NCI-H1105 treated with DMSO at 0.1 percent for 48 hours (cell line): Measurements from ENCODE around the gene RHOBTB1.
"Not testable (repeated sequence)": the region's sequence is repeated elsewhere in the genome, so short reads cannot be mapped to it uniquely, and the experiment has no call there.

ENCODE experiments used
- DNase-seq: peaks from one replicate; lab custom pipeline; 2025; lab: John Stamatoyannopoulos, UW

RHOBTB1 gene, protein sequence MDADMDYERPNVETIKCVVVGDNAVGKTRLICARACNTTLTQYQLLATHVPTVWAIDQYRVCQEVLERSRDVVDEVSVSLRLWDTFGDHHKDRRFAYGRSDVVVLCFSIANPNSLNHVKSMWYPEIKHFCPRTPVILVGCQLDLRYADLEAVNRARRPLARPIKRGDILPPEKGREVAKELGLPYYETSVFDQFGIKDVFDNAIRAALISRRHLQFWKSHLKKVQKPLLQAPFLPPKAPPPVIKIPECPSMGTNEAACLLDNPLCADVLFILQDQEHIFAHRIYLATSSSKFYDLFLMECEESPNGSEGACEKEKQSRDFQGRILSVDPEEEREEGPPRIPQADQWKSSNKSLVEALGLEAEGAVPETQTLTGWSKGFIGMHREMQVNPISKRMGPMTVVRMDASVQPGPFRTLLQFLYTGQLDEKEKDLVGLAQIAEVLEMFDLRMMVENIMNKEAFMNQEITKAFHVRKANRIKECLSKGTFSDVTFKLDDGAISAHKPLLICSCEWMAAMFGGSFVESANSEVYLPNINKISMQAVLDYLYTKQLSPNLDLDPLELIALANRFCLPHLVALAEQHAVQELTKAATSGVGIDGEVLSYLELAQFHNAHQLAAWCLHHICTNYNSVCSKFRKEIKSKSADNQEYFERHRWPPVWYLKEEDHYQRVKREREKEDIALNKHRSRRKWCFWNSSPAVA

DNA sequence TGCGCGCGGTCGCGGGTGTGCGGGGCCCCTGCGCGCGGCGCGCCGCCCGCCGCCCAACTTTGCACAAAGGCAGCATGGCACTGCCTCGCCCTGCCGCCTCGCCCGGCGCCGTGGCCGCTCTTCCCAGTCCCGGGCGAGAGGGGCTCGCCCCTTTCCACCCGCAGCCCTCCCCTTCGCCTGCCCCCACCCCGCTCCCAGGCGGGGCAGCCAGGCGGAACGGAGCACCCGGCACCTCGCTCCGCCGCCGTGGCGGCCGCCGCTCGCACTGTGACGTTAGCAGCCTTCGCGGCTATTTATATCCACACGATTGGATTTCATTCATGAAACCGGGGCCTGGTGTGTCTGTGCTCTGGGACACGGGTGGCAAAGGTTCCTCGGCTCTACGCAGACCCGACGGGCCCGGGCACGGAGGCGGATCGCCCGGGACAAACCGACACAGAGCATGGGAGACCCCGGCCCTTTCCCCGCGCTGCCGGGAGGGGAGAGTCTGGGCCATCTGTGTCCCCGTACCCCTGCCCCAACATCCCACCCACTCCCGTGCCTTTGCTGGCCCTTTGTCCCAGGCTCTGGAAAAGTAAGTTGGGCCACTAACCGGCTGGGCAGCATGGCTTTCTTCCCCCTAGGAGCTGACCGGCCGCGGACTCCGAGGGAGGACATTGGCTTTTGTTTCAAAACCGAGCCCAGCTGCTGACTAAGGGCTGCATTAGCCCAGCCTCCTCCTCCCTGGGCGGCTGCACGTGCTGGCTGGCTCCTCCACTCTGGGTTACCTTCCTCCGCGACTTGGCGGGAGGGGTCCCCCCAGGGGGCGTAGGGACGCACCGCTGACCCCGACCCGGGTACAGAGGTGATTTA, at the start of gene RHOBTB1:
RHOBTB1 (minus strand) TSS at position 128 of the 852 bp plus-strand sequence. CDS start 32,643 bp downstream, outside the sequence.
- DNase-seq: peak; percentile 31

DNA sequence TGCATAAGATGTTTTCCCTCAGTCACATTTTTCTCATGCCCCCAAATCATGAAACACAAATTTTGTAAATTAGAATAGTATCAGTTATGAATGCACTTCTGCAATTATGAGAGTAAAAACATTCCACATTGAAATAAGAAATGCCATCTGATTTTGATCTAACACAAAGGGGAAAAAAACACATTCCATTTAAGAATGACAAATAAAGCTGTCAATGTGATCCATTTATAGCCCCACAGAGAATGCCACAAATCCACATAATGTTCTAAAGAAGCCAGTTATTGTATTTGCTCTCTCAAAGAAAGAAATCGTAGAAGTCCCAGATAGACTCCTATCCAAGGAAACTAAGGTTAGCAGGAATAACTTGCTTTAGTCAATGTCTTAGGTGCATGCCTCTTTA, 48.7 kb upstream of the RHOBTB1 start:
- DNase-seq: no peak

DNA sequence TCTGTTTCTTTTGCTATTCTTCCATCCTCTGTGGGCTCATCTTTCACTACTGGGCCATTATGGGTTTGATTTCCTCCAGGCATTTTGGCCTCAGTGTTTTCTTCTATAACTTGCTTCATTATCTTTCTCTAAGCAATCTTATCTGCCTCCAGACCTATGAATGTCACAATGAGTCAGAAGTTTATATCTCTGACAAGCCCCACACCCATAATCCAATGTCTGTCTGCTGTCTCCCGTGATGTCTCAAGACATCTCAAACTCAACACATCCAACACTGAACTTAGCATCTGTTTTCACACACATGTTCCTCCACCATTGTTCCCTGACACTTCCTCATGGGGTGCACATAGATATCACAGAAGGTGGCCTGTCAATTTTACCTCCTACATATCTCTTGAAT, 46.7 kb upstream of the RHOBTB1 start:
- DNase-seq: no peak

DNA sequence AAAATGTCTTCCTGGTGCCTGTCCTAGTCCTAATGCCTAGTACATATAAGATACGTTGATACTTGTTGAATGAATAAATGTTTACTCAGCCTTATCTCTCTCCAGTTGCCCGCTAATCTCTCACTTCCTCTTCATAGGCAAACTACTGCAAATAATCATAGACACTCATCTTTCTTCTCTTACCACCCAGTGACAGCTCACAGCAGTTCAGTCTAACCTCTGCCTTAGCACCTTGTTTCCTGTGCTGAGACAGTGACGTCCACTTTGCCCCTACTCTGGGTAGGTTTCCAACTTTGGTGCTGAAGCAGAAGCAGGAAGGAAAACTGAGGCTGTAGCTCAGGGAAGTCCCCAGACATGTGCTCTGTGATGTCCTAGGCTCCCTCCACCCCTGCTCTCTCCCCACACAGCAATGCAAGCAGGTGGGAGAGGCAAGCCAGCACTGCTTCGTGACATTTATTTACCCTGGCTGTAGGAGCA, 45.5 kb upstream of the RHOBTB1 start:
- no peak for DNase-seq

DNA sequence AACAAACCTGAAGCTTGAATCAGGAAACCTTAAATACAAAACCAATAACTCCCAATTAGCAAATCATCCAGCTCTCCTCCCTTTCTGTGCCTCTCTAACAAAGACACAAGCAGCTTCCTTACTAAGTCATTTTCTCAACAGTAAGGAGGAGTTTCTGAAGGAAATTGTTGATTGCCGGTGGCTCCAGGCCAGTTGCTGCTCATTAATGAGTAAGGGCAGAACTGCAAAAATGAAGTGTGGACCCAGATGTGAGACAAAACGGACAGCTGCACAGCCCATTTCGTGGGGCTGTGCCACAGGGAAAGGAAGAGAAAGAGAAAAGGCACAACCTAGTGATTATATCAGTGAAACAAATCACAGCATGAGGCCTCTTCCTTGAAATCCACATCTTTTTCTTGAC, 42.8 kb upstream of the RHOBTB1 start:
- DNase-seq: no peak

DNA sequence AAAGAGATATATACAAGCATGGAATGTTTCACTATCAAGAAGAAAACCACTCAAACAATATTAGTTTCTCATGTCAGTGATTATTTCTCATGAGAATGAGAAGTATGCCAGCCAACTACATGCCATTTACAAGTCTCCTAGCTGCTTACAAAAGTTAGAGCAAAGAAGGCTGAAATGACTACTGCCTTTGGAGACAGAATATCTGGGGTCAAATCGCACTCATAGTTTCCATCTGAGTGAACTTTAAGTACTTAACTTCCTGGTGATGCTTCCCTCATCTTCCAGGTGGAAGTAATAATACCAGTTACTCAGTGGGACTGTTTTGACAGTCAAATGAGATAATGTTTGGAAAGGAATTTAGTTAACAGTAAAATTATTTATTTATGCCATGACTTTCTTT, 42.0 kb upstream of the RHOBTB1 start:
- no peak for DNase-seq

DNA sequence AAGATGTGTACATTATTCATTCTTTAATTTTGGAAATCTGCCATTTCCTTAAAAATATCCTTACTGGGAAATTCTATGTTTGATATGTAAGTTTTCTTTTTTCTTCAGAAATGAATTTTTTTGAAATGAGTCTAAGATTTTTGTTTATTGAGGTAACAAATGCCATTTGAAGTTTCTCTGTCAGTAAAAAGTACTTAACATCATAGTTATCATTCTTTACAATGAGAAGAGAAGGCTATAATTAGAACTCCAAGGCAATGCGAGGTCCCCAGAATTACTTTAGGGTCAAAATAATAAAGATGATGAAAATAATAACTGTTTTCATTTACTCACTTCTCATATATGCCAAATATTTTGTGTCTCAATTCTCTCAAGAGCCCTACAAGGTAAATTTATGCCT, 37.0 kb upstream of the RHOBTB1 start:
- DNase-seq: peak; percentile 51

DNA sequence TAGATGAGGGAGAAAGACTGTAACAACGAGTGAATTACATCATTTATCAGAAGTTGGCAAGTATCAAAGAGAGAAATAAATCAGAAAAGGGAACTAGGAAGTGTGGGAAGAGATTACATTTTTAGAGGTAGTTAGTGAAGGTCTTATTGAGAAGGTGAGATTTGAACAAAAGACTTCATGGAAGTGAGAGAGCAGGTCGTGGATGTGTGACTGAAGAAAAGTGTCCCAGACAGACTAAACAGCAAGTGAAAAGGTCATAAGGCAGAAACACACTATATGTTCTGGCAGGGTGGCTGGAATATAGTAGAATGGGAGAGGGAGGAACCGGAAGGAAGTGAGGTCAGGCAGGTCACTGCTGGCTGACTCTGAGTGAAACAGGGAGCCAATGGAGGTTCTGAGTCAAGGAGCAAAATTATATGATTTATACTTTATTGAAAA, 35.7 kb upstream of the RHOBTB1 start:
- DNase-seq: no peak

DNA sequence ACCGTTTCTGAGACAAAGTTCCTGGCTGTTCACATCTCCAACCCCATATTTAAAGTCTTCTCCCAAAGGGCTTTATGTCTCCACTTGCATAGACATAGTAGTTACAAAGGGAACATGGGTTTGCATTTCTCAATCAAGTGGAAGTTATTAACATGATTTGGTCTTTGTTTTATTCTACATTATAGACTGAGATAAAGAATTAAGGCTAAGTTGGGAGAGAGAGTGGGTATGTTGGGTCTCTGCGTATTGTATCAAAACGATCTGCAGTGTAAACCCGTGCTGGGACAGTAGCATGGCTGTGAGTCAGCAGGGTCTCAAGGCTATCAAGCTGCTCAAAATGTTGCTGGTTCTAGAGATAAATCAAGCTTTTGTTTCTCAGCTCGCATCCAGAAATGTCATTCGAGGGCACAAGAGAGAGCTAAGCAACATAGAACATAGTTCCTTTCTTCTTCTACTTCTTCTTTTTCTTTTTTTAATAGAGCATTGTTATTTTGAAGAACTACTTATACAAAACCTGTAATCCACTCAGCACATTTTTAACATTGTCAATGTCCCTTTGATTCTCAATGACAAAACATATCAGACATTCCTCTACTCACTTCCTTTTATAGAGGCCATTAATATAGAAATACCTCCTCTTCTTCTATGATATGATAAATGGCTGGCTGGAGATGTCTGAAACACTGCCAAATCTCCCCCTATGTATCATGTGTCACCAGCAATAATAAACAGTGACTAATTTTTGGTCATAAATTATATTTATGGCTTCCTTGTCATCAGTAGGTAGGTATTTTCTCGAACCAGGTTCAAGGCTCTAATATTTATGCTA, 34.5 kb upstream of the RHOBTB1 start:
- DNase-seq: peak; percentile 79

DNA sequence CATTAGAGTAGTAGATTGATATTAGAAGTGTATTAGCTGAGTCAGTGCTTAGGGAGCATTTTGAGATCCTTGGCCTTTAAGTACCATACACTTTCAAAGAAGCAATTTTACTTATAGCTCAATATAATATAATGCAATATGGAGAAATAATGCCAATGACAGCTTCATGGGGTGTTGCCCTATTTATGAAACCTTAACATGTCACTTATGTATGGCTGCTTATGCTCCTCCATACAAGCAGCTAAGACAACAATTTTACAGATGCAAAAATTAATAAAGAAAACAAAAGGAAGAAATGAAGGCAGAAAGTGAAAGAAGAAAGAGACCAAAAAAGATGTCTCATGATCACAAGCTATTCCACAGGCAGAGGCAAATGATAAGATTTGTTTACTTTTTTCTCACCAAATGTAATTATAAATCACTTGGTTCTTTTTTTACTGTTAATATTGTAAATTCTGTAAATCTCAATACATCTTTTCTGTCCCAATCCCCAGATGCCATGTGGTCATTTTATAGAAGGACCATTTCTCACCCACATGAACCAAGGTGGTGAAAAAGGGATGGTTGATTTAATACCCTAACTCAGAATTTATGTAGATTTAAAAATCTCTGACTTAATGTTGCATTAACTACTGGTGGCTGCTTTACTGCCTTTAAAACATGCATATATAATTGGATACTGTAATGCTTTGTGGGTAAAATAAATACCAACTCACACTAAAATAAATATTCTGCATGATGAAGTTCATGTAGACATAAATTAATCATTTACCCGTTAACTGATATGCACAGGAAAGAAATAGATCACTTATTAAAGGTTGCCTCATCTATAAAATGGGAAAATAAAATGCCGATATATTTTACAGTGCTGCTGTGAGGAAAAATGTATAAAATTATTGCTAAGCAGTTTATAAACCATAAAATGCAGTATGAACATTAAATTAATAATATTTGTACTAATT, 33.5 kb upstream of the RHOBTB1 start:
- no peak for DNase-seq

DNA sequence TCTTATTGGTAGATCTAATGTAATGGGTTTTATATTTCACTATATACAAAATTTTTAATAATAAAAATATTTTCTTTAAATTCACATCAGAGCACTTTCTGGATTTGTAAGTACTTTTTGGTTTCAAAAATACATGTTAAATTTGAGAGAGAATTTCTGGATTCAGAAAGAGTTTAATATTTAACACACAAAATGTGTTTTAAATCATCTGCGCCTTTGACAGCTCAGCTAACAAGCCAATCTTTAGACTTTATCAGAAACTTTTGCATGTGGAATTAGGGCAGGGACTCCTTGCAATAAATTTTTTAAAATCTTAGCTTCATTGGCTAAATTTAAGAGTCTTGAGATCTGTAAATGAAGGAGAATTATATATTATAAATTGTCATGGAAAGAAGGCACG, 32.7 kb upstream of the RHOBTB1 start:
- no peak for DNase-seq

DNA sequence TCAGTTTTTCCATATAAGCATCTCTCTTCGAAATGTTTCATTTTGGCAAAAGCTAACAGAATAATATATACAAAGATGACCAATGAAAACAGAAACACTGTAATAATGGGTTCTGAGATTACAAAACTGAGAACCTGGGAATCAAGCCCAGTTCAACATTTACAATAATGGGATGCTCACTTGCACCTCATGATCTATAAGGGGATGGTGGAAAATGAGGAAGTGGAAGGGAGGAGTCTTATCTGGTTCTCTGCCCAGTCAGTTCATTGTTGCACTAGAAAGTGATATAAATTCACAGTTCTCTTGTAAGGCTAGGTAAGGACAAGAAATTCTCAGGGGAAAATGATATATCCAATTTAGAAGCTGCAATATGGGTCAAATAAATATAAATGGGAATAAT, 31.7 kb upstream of the RHOBTB1 start:
- DNase-seq: no peak

DNA sequence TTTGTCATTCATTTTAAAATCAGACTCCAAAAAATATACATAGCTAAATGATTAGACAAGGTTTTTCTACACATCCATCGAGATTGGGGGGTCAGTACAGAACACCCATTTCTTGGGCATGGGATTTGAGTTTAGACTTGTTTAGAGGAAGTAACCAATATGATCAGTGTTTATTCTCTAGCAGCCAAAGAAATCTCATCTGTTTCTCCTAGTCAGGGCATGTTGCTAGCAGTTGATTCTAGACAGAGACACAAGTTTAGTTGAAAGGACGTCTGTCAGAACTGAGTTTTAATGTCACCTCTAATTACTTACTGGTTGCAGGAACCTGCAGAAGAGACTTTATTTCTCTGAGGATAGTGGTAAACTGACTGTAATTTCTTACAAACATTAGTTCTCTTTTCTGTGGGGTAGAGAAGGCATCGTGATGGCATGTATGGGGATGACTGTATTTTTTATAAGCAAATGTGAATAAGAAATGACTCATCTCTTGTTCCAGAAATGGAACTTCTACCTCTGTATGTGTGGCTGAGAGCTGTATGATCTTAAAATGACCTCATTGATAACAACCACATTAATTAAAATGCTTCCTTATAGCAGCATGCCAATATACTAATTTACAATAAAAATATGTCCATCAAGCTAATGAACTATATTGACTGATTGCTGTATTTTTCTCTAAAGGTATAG, 30.6 kb upstream of the RHOBTB1 start:
- no peak for DNase-seq

DNA sequence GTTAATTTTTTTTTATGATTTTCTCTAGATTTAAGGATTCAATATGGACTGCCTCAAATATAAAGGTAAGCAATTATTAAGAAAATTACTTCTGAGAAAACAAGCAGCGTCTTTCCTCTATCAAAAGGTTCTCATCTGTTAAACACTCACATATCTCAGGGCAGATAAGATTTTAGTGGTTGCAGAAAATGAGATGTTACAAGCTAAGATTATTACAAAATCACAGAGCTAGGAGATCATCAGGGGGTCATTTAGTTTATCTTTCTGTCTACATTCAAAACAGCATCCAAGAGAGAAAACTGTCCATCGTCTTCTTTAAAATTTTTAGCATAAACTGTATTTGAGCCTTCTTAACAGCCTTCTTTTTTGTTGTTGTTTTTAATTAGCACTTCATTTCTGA, 29.1 kb upstream of the RHOBTB1 start:
- no peak for DNase-seq

DNA sequence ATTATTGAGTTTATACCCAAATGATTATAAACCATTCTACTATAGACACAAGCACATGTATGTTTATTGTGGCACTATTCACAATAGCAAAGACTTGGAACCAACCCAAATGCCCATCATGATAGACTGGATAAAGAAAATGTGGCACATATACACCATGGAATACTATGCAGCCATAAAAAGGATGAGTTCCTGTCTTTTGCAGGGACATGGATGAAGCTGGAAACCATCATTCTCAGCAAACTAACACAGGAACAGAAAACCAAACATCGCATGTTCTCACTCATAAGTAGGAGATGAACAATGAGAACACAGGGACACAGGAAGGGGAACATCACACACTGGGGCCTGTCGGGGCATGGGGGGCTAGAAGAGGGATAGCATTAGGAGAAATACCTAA, 28.2 kb upstream of the RHOBTB1 start:
- not testable (repeated sequence) for DNase-seq

DNA sequence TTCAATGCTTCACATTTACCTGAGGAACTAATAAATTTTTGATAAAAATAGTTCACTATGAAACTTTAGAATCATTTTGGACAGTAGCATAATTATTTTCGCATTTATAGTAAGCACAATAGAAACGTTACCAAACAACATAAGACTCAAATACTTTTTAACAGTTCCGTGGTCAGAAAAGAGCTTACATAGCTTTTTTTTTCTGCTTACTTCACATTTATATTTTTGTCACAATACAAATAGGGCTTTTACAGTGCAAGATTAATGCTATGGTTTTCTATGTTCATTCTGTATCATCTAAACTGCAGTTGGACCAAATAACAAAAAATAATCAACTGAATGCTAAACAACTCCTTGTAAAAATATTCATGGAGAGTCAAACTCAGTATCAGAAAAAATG, 26.5 kb upstream of the RHOBTB1 start:
- DNase-seq: no peak

DNA sequence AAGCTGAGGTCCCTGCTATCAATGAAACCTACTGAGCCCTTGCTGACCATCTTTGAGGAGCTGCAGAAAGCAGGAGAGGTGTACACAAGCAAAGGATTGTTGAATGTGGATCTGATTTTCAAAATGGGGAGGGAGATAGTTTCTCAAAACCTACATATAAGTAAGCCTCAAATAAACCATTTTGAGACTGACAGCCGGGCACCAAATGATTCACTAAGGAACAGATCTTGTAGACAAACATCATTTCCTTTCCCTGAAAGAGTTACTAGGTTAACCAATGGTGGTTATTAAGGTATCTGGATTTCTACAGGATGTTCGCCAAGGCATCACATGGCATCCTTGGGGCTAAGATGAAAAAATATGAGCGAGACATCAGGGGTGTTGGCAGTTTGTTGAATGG, 24.5 kb upstream of the RHOBTB1 start:
- DNase-seq: no peak

DNA sequence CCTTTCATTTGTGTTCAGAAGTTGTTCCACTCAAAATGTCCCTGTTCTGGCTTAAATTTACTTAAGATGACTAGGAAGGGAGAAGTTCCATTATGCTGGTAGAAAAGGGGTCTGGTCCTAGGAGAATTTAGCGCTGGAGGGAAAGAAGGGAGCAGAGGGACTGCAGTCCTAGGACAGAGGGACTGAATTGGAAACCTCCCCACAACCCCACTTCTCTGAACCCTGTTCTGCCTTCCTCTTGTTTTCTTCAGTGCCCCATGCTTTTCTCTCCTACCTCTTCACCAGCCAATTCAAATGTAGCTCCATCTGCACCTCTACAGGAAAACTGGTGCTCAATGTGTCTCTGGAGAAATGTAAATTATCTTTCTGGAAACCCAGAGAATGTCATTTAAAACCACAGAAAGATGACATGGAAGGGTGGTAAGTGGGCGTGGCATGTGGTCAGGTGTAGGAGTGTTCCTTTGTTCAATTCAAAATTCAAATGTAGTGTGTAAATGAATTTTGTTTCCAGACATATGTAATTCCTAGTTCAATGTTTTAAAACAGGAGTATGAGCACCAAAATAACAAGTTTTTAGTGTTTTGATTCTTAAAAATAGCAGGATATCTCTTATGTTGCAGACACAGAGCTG, 24.0 kb upstream of the RHOBTB1 start:
- no peak for DNase-seq

DNA sequence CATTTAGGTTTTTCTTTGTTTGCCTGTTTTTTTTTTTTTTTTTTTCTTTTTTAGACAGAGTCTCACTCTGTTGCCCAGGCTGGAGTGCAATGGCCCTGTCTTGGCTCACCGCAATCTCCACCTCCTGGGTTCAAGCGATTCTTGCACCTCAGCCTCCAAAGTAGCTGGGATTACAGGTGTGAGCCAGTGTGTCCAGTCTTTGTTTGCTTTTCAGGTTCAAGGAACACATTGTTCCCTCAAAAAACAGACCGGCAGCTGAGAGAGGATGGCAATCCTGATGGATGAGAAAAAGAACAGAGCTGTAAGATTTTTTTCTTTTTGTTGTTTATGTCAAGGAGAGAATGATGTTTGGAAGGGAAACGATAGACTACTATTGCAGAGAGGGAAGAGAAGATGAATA, 23.3 kb upstream of the RHOBTB1 start:
- no peak for DNase-seq
